Omental fat pad (tissue), 4 donors: ENCODE results near the gene MUC22. TPM values are rescaled to one million over a fixed set of nuclear protein-coding genes. Genes with fewer than 3 reads are reported as not detected.
"Not testable (repeated sequence)": the region's sequence is repeated elsewhere in the genome, so short reads cannot be mapped to it uniquely, and the experiment has no call there.

ENCODE experiments used
- ATAC-seq: fragments of 150-250 bp; one replicate; pipeline ENCODE4 v1.9.1; 2016; ENCODE audit warnings: mild to moderate bottlenecking, moderate library complexity; ENCODE audit not compliant: low FRiP score
- DNase-seq: peaks from one replicate; pipeline ENCODE4 v3.0.0-alpha.2; 2019; ENCODE audit warnings: low spot score
- CTCF ChIP-seq, 3 donors: fragments of 450-650 bp; IDR thresholded peaks; one replicate each; pipeline ENCODE4 v1.5.1; 2016 to 2017; ENCODE audit warnings: antibody characterized with exemption in 3 of 3, mild to moderate bottlenecking in 3 of 3, moderate library complexity in 2 of 3
- total RNA-seq, 4 donors: library from RNA; depleted of rRNA; stranded (reverse); fragments of >200 nt; gene quantifications; one replicate each; pipeline ENCODE4 v1.1.0, GENCODE V29; 2016

Gene MUC22
- total RNA-seq, 4 donors from 2014 or later = not detected

DNA sequence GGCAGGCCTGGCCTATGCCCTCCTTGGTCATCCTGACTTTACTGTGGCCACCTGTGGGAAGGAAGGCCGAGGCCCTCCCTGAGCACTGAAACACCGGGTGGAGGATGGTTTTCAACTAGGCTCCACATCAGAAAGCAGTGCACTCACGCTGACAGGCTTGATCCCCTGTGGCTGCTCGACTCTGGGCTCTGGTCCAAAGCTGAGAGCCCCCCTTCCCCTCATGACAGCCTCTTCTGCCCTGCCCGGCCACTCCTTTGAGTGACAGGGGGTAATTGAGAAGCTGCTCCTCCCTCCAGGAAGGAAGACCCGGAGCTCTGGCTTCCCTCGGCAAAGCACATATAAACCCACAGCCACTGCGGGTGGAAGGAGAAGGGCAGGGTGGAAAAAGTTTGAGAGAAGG, 43.6 kb downstream of the MUC22 start:
- no peak for TF ChIP-seq CTCF (IDR thresholded peaks at IDR 0.05)

GRCh38 chr6:31055441-31055840, 45.2 kb downstream of the MUC22 start:
- ATAC-seq = peak; percentile 25
- no peak for DNase-seq
- no peak for TF ChIP-seq CTCF (IDR thresholded peaks at IDR 0.05)

More for the DNA sequence above, 43.6 kb downstream of the MUC22 start:
- DNase-seq (no peak), ATAC-seq (no peak)

DNA sequence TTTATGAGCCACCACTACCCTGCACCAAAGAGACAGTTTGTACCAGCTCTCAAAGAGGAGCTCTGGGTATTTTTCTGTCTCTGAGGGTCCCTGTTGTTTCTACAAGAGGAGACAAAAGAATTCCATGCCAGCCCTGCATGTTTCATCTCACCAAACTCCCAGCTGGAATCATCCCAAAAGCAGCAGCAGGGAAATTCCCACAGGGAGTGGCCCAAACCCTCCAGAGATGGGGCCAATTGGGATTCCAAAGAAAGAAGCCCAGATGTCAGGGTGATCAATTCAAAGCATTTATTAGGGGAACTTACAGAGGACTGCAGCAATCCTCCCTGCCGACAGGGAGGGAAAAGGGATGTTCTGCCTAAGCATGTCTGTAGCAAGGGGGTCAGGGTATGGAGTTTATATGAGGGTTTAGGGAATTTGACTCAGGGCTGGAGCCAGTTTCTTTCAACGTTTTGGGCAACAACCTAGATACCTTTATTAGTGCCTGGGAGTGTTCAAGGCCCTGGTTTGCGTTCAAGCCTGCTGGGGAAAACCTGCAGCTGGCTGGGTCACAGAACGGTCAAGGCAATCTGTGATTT, 47.2 kb downstream of the MUC22 start:
- no peak for DNase-seq
- TF ChIP-seq CTCF (IDR thresholded peaks at IDR 0.05) = no peak
- no peak for ATAC-seq

- DNase-seq = no peak
- no peak for TF ChIP-seq CTCF (IDR thresholded peaks at IDR 0.05)
- no peak for ATAC-seq
These were observed 48.0 kb downstream of the MUC22 start for GRCh38 chr6:31058128-31058894.

GRCh38 chr6:31060145-31060544, 49.9 kb downstream of the MUC22 start:
- no peak for TF ChIP-seq CTCF (IDR thresholded peaks at IDR 0.05)
- DNase-seq = no peak
- no peak for ATAC-seq

- no peak for TF ChIP-seq CTCF (IDR thresholded peaks at IDR 0.05)
- DNase-seq = no peak
- no peak for ATAC-seq
These were observed 53.7 kb downstream of the MUC22 start for GRCh38 chr6:31063906-31064435.

DNA sequence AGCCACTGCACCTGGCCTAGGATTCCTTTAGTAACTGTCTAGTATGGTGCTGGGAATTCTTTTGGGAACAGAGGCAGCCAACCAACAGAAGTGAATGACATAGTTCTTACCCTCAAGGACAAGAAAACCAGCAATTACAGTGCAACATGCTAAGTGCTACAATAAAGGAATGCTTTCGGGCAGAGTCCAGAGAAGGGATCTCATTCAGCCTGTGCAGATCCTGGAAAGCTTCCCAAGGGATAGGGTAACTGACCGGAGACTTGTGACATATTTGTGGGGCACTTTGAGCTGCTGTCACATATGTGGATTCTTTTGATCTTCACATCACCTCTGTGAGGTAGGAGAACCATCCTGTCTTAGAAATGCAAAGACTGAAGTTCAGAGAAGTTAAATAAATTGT, 55.3 kb downstream of the MUC22 start:
- ATAC-seq = no peak

DNA sequence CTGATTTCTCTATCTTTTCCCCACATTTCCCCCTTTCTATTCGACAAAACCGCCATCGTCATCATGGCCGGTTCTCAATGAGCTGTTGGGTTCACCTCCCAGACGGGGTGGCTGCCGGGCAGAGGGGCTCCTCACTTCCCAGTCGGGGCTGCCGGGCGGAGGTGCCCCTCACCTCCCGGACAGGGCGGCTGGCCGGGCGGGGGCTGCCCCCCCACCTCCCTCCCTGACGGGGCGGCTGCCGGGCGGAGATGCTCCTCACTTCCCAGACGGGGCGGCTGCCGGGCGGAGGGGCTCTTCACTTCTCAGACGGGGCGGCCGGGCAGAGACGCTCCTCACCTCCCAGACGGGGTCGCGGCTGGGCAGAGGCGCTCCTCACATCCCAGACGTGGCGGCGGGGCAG, 56.8 kb downstream of the MUC22 start:
- not testable (repeated sequence) for DNase-seq, ATAC-seq

More for the DNA sequence above, 55.3 kb downstream of the MUC22 start:
- no peak for DNase-seq
- no peak for TF ChIP-seq CTCF (IDR thresholded peaks at IDR 0.05)

DNA sequence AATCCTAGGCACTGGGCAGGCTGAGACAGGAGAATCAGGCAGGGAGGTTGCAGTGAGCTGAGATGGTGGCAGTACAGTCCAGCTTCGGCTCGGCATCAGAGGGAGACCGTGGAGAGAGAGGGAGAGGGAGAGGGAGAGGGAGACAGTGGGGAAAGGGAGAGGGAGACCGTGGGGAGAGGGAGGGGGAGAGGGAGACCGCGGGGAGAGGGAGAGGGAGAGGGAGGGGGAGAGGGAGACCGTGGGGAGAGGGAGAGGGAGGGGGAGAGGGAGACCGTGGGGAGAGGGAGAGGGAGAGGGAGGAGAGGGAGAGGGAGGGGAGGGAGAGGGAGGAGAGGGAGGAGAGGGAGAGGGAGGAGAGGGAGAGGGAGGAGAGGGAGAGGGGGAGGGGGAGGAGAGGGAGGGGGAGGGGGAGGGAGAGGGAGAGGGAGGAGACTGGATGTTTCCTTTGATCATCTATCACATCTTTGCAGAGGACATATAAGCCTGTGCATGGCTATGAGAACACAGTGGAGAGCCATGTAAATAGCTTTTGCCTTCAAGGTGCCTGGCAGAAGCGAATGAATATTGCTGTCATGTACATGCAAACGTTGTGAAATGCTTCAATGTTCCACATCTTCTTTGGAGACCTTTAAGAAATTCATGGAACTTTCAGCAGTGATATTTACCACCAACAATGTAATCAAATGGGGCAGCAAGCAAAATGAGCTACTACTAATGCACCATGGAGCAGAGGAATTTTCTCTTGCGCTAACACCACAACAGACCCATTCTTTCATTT, 57.8 kb downstream of the MUC22 start:
- not testable (repeated sequence) for ATAC-seq, DNase-seq
